Caco-2 (cell line): Measurements from ENCODE around the gene TTC39B. TPM values are rescaled to one million over a fixed set of nuclear protein-coding genes. Genes with fewer than 3 reads are reported as not detected.

Source experiments
- BruUV-seq: library from RNA; stranded (reverse); fragments of 400-500 nt; replicated peaks from 2 replicates; lab custom pipeline; 2021; lab: Mats Ljungman, UMichigan
- CTCF ChIA-PET: fragments of 300-600 bp; sonication (Branson Sonifier 250); formaldehyde crosslinking; loops from one replicate; lab custom pipeline; 2022; ENCODE audit warnings: antibody characterized with exemption; lab: Charles Lee
- POLR2A ChIA-PET: fragments of 300-600 bp; sonication (Branson Sonifier 250); formaldehyde crosslinking; loops from one replicate; lab custom pipeline; 2022; ENCODE audit warnings: antibody characterized with exemption; lab: Charles Lee
- DNase-seq, 2 experiments: peaks; one replicate each; pipeline versions ENCODE4 v3.0.0 to v3.0.0-alpha.2; 2020 to 2022
- H3K27me3 ChIP-seq: replicated peaks from 2 replicates; pipeline ENCODE4 v1.6.0; 2011; ENCODE audit warnings: low read length; ENCODE audit not compliant: control insufficient read depth, insufficient read depth
- H3K36me3 ChIP-seq: 2 replicates; pipeline ENCODE4 v1.5.1; 2011; ENCODE audit warnings: low read length; ENCODE audit not compliant: control insufficient read depth, insufficient read depth
- H3K4me1 ChIP-seq: fragments of 250-450 bp; sonication (Bioruptor Pico); 2 replicates; pipeline ENCODE4 v1.5.1; 2020; ENCODE audit warnings: mild to moderate bottlenecking
- H3K4me3 ChIP-seq: 2 replicates; pipeline ENCODE4 v1.5.1; 2011; ENCODE audit warnings: low read depth, mild to moderate bottlenecking, control low read depth, low read length
- H3K9me3 ChIP-seq: fragments of 250-450 bp; sonication (Bioruptor Pico); 2 replicates; pipeline ENCODE4 v1.5.1; 2020; ENCODE audit warnings: mild to moderate bottlenecking, moderate library complexity
- H3K27ac Mint-ChIP-seq: one replicate; pipeline ENCODE4 v1.8.0; 2022; ENCODE audit warnings: mixed read lengths; ENCODE audit not compliant: unreplicated experiment
- H3K27me3 Mint-ChIP-seq: one replicate; pipeline ENCODE4 v1.8.0; 2022; ENCODE audit warnings: mixed read lengths; ENCODE audit not compliant: insufficient read depth, unreplicated experiment
- H3K36me3 Mint-ChIP-seq: one replicate; pipeline ENCODE4 v1.8.0; 2022; ENCODE audit warnings: mild to moderate bottlenecking, mixed read lengths; ENCODE audit not compliant: insufficient read depth, unreplicated experiment
- H3K4me1 Mint-ChIP-seq: one replicate; pipeline ENCODE4 v1.8.0; 2022; ENCODE audit warnings: low read depth, mixed read lengths; ENCODE audit not compliant: unreplicated experiment
- H3K4me3 Mint-ChIP-seq: one replicate; pipeline ENCODE4 v1.8.0; 2022; ENCODE audit warnings: mild to moderate bottlenecking, moderate library complexity, mixed read lengths; ENCODE audit not compliant: unreplicated experiment
- H3K9me3 Mint-ChIP-seq: one replicate; pipeline ENCODE4 v1.8.0; 2022; ENCODE audit warnings: mixed read lengths; ENCODE audit not compliant: unreplicated experiment
- CTCF ChIP-seq, 2 experiments: fragments of 200-600 bp in 1 of 2; IDR thresholded peaks; 1 replicate in 1 of 2; 2 replicates in 1 of 2; pipeline versions ENCODE4 v1.5.1 to v1.8.0; 2011 to 2022; ENCODE audit warnings: antibody characterized with exemption in 1 of 2, control low read depth in 1 of 2, inconsistent platforms in 1 of 2, low read depth in 1 of 2, low read length in 1 of 2, mild to moderate bottlenecking in 1 of 2, moderate library complexity in 1 of 2; ENCODE audit not compliant: insufficient read depth in 1 of 2, severe bottlenecking in 1 of 2, unreplicated experiment in 1 of 2
- intact Hi-C: fragments of 100-400 bp; cut with micrococcal nuclease; formaldehyde crosslinking; loops from one replicate; pipeline ENCODE4 v1.10.0; 2022; ENCODE audit not compliant: unreplicated experiment
- total RNA-seq: library from RNA; stranded (reverse); gene quantifications from 2 replicates; pipeline ENCODE4 v1.2.3, GENCODE V29; 2022

Gene TTC39B
- total RNA-seq, 1 experiment from 2014 or later, result 6.9 TPM

DNA sequence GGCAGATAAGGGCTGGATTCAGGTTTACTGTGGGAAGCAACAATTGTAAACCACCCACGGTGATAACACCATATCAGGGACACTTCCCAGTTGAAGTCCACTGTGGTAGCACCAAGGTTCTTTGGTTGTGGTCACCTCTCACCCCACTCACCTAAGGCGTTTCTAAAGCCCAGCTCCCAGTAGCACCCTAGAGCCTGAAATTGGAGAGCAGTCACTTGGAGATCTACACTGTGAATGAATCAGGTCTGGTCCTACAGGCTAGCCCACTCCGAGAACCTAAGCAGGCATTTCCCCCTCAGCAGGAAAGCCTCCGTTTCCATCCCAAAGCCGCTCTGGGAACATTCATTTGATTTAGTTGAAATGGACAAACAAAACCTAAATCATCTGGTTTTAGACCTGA lies 191.3 kb downstream of the TTC39B start:
- CTCF ChIA-PET, result no interaction called here
- Histone ChIP-seq H3K9me3 (no peaks in the 10 kb centered on the region), H3K4me3 (no peak overlapping the region), H3K27me3 (no peaks in the 10 kb centered on the region), H3K4me1 (no peaks in the 10 kb centered on the region), H3K36me3 (no peaks in the 10 kb centered on the region)
- Mint-ChIP-seq H3K27ac (no peak overlapping the region), H3K9me3 (no peaks in the 10 kb centered on the region), H3K36me3 (no peaks in the 10 kb centered on the region), H3K4me1 (peaks cover 8% of the 10 kb centered on the region), H3K4me3 (no peak overlapping the region), H3K27me3 (peaks cover 6% of the 10 kb centered on the region)
- intact Hi-C loops, result no loop called here
- BruUV-seq, result no TSS peak
- TF ChIP-seq CTCF (IDR thresholded peaks at IDR 0.05; ENCODE audit: insufficient read depth in 1 of 2, low read depth in 1 of 2, low read length in 1 of 2, severe bottlenecking in 1 of 2, unreplicated experiment in 1 of 2), result no peak
- POLR2A ChIA-PET, result no interaction called here
- no peak for DNase-seq

DNA sequence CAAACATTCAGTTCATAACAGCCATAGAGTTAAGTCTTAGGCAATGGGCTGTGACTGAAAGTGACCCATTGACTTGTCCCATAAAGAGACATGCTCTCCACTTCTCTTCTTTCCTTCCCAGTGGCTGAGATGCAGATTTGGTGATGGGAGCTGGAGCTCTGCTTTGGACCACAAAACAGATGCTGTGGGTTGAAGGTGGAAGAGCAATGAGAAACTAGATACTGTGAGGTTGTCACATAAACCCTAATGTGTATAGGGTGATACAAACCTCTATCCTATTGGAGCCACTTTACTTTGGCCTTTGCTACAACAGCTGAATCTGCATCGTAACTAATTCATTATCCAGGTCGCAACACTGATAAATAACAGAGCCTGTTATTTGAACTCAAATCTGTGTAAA lies 192.0 kb downstream of the TTC39B start:
- ChIA-PET CTCF (interaction anchor here (0.7 kb wide), 1 partner anchor 20 kb away, joined by 4 read pairs; no protein-coding TSS in a partner anchor), POLR2A (no interaction called here)
- Mint-ChIP-seq H3K4me1 (peaks cover 8% of the 10 kb centered on the region), H3K36me3 (no peaks in the 10 kb centered on the region), H3K4me3 (no peak overlapping the region), H3K27me3 (peaks cover 3% of the 10 kb centered on the region), H3K9me3 (no peaks in the 10 kb centered on the region), H3K27ac (no peak overlapping the region)
- BruUV-seq, result no TSS peak
- Histone ChIP-seq H3K9me3 (no peaks in the 10 kb centered on the region), H3K27me3 (no peaks in the 10 kb centered on the region), H3K4me1 (no peaks in the 10 kb centered on the region), H3K4me3 (no peak overlapping the region), H3K36me3 (no peaks in the 10 kb centered on the region)
- no peak for DNase-seq
- intact Hi-C loops, result no loop called here
- TF ChIP-seq CTCF (IDR thresholded peaks at IDR 0.05; ENCODE audit: insufficient read depth in 1 of 2, low read depth in 1 of 2, low read length in 1 of 2, severe bottlenecking in 1 of 2, unreplicated experiment in 1 of 2), result no peak

Other genes starting within 250 kb of the TTC39B start
- 18.3 and 21.1 TPM in 2 replicates for gene SNAPC3, start 115.7 kb upstream of the TTC39B start, total RNA-seq
- gene PSIP1, start 203.8 kb upstream of the TTC39B start, total RNA-seq, result 43.7 and 54.1 TPM in 2 replicates
- 1.1 and 1.6 TPM in 2 replicates for gene CCDC171, start 245.8 kb upstream of the TTC39B start, total RNA-seq